ENCODE measurements around the gene SNX25.

Gene SNX25

GRCh38 chr4:185363251-185363650 is 153.9 kb downstream of the SNX25 start:
- no peak overlapping the region for H3K27ac ChIP-seq
- no peak for DNase-seq (ENCODE audit: low read depth, low spot score)

GRCh38 chr4:185364886-185365285 is 155.5 kb downstream of the SNX25 start:
- H3K27ac ChIP-seq, result no peak overlapping the region
- DNase-seq (ENCODE audit: low read depth, low spot score), result no peak

GRCh38 chr4:185369731-185370130 is 160.3 kb downstream of the SNX25 start:
- no peak overlapping the region for H3K27ac ChIP-seq
- no peak for DNase-seq (ENCODE audit: low read depth, low spot score)

GRCh38 chr4:185370268-185370949 is 161.0 kb downstream of the SNX25 start:
- H3K27ac ChIP-seq, result no peak overlapping the region
- DNase-seq (ENCODE audit: low read depth, low spot score), result no peak

GRCh38 chr4:185371702-185372101 is 162.3 kb downstream of the SNX25 start:
- no peak for DNase-seq (ENCODE audit: low read depth, low spot score)
- no peak overlapping the region for H3K27ac ChIP-seq

GRCh38 chr4:185374027-185374426 is 164.6 kb downstream of the SNX25 start:
- DNase-seq (ENCODE audit: low read depth, low spot score), result no peak
- H3K27ac ChIP-seq, result no peak overlapping the region

GRCh38 chr4:185374573-185374972 is 165.2 kb downstream of the SNX25 start:
- no peak overlapping the region for H3K27ac ChIP-seq
- no peak for DNase-seq (ENCODE audit: low read depth, low spot score)

GRCh38 chr4:185378264-185378663 is 168.9 kb downstream of the SNX25 start:
- no peak overlapping the region for H3K27ac ChIP-seq
- DNase-seq (ENCODE audit: low read depth, low spot score), result no peak

- H3K27ac ChIP-seq, result peak overlapping the region; percentile 31
- no peak for DNase-seq (ENCODE audit: low read depth, low spot score)
Observed at GRCh38 chr4:185379326-185380295, 170.2 kb downstream of the SNX25 start.

- no peak for DNase-seq (ENCODE audit: low read depth, low spot score)
- H3K27ac ChIP-seq, result peak overlapping the region; percentile 31
Observed at GRCh38 chr4:185380320-185380719, 170.9 kb downstream of the SNX25 start.

GRCh38 chr4:185381288-185382196 is 172.1 kb downstream of the SNX25 start:
- no peak overlapping the region for H3K27ac ChIP-seq
- no peak for DNase-seq (ENCODE audit: low read depth, low spot score)

- no peak for DNase-seq (ENCODE audit: low read depth, low spot score)
- no peak overlapping the region for H3K27ac ChIP-seq
Observed at GRCh38 chr4:185382754-185383153, 173.4 kb downstream of the SNX25 start.

- H3K27ac ChIP-seq, result peak overlapping the region; percentile 4
- peak; percentile 65 for DNase-seq (ENCODE audit: low read depth, low spot score)
Observed at GRCh38 chr4:185383451-185383850, 174.1 kb downstream of the SNX25 start.

GRCh38 chr4:185384061-185384460 is 174.7 kb downstream of the SNX25 start:
- H3K27ac ChIP-seq, result peak overlapping the region; percentile 4
- DNase-seq (ENCODE audit: low read depth, low spot score), result no peak

- no peak for DNase-seq (ENCODE audit: low read depth, low spot score)
- no peak overlapping the region for H3K27ac ChIP-seq
Observed at GRCh38 chr4:185384930-185385331, 175.5 kb downstream of the SNX25 start.

- no peak for DNase-seq (ENCODE audit: low read depth, low spot score)
- H3K27ac ChIP-seq, result no peak overlapping the region
Observed at GRCh38 chr4:185387957-185388356, 178.6 kb downstream of the SNX25 start.

- no peak overlapping the region for H3K27ac ChIP-seq
- DNase-seq (ENCODE audit: low read depth, low spot score), result no peak
Observed at GRCh38 chr4:185390941-185391340, 181.5 kb downstream of the SNX25 start.

- no peak overlapping the region for H3K27ac ChIP-seq
- DNase-seq (ENCODE audit: low read depth, low spot score), result no peak
Observed at GRCh38 chr4:185392156-185392555, 182.8 kb downstream of the SNX25 start.

- DNase-seq (ENCODE audit: low read depth, low spot score), result no peak
- peak overlapping the region; percentile 98 for H3K27ac ChIP-seq
Observed at GRCh38 chr4:185394568-185395237, 185.3 kb downstream of the SNX25 start.

Measured in epithelial cell of prostate (primary cell).